HuH-7.5 (cell line): ENCODE measurements around the gene SPATA2L.
A peak's percentile ranks its signal among the peaks of the same experiment; 100 is the strongest.

ENCODE experiments used
- DNase-seq: peaks from one replicate; pipeline ENCODE4 v3.0.0; 2011; ENCODE audit warnings: low spot score

Gene SPATA2L

DNA sequence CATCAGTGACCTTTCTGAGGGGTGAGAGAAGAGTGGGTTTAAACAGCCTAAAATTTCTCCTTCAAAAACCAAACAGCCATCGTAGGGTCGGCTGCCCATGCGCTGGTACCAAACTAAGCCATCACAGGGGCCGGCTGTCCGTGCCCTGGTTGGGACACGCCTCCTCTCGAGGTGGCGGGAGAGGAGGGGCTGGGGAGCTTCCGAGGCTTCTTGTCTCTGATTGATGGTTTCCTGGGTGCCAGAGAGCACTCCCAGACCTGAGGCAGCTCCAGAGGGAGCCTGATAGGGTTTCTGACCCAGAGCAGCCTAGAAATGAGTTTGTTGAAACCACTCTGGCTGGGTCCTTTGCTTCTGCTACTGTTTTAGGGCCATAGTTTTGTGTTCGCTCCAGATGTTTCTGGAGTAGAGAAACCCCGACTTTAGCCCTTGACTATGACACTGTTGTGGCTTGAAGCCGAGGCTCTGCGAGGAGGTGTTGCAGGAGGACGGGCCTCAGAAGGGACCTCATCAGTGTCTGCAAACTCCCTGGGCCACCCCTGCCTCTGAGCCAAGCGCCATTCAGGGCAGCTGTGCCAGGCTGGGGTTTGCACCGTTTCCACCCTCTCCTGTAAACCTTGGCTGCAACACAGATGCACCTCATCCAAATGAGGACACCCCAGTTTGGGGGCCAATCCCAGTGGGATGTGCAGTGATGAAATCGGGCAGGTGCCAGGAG lies 26.1 kb upstream of the SPATA2L start:
- DNase-seq, result no peak

DNA sequence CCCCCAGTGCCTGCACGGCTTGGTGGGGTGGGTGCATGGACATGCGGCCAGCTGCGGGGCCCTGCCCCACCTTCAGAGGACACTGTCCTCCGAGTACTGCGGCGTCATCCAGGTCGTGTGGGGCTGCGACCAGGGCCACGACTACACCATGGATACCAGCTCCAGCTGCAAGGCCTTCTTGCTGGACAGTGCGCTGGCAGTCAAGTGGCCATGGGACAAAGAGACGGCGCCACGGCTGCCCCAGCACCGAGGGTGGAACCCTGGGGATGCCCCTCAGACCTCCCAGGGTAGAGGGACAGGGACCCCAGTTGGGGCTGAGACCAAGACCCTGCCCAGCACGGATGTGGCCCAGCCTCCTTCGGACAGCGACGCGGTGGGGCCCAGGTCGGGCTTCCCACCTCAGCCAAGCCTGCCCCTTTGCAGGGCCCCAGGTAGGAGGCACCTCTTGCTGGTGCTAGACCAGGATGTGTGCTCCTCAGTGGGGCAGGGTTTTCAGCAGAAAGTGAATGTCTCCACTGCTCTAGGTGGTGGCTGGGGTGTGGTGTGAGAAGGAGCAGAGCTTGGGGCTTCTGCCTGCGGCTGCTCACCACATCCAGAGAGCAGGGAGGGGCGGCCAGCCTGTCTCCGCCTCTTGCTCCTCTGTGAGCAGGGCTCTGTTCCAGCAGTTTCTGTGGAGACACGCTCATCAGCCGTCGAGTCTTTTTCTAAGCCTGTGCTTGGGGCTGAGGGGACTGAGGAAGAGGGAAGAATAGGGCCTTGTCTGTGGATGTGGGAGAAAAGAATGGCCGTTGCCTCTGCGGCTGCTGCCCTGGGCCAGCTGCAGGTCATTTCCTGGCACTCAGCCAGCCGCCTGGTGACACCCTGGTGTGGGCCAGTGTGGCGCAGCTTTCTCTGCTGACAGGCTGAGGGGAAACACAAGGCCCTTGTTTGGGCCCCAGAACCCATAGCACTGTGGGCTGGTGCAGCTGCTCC lies 22.1 kb upstream of the SPATA2L start:
- DNase-seq, result no peak

DNA sequence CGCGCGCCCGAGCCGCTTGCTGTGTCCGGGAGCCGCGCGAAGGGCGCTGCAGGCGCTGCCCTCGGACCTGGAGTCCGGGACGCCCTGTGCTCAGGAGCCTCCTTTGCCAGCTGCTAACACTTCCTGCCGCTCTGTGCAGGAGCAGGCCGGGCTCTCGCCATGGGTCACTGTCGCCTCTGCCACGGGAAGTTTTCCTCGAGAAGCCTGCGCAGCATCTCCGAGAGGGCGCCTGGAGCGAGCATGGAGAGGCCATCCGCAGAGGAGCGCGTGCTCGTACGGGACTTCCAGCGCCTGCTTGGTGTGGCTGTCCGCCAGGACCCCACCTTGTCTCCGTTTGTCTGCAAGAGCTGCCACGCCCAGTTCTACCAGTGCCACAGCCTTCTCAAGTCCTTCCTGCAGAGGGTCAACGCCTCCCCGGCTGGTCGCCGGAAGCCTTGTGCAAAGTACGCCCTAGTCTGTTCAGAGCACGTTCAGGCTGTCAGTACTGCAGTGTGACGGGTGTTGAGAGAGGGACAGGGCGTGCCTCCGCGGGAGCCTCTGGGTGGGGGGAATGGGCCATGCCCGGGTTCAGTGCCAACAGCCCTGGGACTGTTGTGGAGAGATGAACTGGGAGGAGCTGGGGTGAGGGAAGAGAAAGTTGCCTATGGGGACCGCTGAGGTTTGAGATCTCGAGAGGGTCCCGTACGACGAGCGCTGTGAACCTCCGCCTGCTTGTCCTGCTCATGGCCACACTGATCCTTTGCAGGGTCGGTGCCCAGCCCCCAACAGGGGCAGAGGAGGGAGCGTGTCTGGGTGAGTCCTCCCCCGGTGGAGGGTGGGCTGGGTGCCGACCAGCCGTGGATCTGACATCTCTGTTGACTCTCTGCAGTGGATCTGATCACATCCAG lies 21.1 kb upstream of the SPATA2L start:
- DNase-seq, result no peak

DNA sequence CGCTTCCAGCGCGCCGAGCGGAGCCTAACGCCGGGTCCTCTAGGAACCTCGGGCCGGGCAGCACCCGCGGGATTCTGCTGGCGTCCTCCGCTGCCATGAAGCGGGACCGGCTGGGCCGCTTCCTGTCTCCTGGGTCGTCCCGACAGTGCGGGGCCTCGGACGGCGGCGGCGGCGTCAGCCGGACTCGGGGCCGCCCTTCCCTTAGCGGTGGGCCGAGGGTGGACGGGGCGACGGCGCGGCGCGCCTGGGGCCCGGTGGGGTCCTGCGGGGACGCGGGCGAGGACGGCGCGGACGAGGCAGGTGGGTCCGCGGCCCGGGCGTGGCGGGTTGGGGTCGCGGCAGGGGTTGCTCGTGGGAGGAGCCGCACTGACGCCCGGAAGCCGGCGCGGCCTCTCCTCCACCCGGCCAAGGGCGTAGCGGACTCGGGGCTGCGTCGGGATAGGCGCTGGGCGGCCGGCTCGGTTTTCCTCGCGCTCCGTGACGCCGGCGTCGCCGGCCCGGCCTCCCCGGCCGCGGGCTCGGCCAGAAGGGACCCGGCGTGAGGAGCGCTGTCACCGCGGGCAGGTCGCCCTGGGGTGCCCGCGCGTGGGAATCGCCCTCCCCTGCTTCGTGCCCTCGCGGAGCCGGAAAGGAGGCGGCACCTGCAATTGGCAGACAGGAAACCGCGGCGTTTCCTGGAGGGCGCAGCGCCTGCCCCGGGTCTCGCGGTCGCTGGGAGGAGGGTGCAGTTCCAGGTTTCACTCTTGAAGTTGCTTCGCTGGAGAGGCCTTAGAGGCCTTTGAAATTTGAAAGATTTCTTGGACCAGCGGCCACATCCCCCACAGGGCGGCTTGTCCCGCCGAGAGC lies 20.3 kb upstream of the SPATA2L start:
- DNase-seq, result peak; percentile 66

DNA sequence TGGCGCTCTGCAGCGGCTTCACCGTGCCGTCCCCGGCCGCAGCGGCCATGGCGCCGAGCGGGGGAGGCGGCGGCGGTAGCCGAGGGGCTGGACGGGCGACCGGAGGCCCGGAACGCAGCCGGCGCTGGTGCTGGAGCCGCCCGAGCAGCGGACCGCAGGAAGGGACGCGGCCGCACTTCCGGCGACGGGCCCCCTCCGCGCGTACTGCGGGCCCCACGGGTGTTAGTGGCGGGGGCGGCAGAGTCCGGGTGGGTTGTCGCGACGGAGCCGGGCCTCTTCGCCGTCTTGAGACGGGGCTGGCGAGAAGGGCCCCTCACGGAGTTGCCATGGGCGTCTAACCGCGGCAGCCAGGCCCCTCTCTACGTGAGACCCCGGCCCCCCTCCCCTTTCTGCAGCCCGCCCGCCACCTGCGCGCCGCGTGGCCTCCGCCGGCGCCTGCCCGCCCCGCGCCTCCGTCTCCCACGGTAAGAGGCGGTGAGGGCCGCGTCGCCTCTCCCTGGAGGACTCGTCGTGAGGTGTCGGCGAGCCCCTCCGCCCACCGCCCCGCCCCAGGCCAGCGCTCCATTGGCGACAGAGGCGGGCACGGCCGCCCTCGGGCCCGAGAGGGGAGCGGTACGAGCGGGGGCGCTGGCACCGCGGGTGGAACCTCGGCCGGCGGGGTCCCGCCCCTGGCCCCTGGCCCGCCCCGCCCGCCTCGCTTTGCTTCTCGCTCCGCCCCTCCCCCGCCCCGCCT lies 19.5 kb upstream of the SPATA2L start, which contains the start of the genes VPS9D1 and ZNF276:
VPS9D1 (minus strand) TSS at position 86 of the 733 bp plus-strand sequence; CDS start at position 49, 37 bp downstream.
ZNF276 (plus strand) TSS at position 725 of the 733 bp plus-strand sequence. CDS start 104 bp downstream, outside the sequence.
- peak; percentile 90 for DNase-seq

DNA sequence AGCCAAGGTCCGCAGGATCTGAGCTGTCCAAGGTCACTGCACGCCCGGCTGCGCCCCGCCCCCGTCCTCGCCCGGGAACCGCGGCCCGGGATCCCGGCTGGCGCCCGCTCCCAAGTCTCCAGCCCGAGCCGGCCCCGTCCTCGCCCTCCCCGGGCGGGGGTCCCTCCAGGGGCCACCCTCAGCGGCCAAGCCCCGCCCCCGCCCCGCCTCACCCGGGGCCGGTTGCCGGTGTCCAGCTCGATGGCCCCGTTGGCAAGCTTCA lies 19.0 kb upstream of the SPATA2L start:
- DNase-seq, result peak; percentile 76

DNA sequence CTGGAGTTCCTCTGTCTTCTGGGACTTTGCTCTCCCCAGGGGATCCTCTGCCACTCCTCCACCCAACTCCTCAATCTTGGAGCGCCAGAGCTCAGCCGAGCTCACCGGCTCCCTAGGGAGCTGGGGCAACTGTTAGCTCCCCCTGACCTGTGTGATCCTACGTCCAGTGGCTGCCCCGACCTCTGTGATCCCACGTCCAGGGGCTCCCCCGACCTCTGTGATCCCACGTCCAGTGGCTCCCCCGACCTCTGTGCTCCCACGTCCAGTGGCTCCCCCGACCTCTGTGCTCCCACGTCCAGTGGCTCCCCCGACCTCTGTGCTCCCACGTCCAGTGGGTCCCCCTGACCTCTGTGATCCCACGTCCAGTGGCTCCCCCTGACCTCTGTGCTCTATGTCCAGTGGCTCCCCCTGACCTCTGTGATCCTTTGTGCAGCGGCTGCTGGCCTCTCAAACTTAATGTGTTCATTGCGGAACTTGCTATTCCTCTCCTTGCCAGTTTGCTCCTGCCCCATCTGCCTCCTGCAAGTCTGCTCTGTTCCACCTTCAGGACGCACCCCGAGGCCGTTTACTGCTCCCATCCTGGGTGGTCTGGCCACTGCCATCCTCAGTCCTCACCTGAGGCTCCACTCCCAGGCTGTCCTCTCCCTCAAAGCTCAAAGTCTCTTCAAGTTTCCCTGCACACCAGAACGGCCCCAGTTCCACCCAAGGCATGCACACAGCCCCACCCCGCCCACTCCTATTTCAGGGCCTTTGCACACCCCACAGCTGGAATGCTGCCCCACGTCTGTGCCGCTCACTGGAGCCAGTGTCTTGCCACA lies 16.4 kb upstream of the SPATA2L start:
- no peak for DNase-seq

DNA sequence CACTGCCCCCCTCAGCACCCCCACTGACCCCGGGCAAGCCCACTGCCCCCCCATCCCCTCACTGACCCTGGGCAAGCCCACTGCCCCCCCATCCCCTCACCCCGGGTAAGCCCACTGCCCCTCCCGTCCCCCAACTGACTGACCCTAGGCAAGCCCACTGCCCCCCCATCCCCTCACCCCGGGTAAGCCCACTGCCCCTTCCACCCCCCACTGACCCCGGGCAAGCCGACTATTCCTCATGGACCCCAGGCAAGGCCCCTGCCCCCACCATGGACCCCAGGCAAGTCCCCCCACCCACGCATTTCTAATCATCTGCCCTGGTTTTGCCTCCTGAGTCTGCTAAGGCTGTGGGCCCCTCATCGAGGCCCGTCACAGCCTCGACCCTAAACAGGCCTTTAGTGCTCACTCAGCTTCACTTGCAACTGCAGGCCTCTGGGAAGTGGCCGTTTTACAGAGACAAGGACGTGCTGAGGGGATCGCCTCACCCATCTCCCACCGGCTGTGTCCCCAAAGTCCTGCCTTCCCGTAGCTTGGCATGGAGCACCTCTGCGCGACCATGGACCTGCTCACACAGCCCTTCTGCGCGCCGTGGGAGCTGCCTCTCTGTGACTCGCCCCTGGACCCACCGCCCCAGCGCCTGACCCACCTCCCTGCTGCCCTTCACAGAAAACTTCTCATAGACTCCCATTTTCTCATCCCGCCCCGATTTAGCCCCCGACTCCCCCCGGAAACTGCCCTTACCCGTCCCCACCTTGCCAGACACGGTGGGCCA lies 15.6 kb upstream of the SPATA2L start:
- no peak for DNase-seq

DNA sequence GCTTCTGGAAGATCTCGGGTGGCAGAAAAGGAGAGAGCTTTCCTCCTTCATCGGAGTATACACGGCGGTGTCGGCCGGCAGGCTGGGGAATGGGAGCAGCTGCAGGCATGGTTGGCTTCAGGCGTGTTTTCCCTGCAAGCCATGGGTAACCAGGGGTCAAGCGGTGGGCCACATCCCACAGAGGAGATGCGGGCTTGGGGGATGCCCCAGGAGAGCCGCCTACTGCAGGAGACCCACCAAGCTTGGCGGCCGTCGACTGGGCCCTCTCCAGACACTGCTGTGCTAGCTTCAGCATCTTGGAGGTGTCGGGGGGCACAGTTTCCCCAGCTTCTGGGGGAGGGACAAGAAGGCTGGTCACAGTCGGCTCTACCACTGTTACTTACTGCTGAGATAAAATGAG lies 15.0 kb upstream of the SPATA2L start:
- DNase-seq, result no peak

DNA sequence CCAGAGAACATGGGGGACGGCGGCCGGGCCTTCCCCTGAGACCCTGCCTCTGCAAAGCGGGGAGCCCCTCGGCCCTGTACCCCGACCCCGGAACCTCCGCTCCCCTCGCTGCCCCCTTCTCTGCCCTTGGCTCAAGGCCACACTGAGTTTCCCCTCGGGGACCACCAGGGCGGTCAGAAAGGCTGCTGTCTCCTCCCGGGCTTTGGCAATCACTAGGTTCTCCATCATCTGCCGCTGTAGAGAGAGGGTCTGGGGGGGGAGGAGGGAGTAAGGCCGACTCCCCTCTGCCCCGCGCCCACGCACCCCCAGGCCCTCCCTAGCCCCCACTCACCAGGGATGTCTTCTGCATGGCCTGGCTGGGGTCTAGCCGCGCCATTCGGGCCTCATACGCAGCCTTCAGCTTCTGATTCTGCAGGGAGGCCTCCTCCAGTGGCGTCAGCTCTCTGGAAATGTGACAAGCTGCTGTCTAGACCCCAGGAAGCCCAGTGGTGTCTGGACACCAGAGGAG lies 10.8 kb upstream of the SPATA2L start:
- no peak for DNase-seq

DNA sequence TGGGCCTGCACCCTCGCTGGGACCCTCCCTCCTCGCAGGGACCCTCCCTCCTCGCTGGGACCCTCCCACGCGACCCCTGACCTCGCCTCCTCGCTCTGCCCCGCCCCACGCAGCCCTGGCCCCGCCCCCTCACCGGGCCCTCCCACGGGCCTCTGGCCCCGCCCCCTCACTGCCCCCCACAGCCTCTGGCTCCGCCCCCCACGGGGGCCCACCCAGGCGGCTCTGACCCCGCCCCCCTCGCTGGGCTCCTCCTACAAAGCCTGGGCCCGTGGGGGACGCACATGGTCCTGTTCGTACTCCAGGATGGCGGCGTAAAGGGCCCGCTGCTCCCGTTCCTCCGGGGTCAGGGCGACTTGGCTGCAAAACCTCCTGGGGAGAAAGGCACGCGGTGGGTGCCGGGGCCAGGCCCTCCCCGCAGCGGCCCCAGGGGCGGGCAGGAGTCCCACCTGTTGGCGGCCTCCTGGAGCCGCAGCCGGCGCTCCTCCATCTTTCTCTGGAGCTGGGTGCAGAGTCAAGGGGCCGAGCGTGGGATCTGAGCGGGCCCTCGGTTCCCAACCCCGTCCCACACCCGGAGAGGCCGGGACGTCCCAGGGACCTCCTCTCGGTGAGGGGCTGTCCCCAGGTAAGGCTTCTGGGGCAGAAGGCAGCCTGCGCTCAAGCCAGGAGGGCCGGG lies 10.2 kb upstream of the SPATA2L start:
- no peak for DNase-seq

DNA sequence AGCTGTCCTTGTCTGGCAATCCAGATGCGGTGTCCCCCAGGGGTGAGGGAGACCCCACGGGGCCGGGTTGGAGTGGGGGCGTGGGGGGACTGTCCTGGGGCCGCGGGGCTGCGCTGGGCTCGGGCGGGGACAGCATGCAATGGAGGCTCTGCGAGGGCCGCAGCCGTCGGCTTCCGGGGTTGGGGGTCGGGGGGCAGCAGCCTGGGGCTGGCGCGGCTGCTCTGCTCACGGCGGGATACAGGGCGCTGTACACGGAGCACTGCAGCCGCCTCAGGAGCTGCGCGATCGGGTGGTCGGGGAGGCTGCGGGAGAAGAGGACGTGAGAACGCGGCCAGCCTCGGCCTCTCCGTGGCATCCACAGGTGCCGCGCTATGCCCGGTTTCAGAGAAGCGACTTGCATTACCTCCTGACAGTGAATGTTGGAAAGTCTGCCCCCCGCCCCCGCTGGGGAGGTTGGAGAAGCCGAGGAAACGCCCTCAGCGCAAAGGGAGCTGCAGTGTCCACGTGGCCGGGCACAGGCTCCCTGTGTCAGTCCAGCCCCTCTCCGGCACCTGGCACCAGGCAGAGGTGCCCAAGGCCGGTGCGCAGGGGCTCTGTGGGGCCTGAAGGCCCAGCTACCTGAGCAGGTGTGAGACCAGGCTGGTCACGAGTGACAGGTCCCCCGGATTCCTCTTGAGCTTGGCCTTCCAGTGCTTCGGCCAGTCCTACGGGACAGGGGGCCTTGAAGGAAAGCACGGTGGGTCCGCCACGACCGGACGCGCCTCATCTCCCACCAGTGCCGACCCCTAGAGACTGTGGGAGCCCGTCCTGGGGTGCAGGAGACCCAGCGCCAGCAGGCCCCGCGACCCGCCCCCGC lies 9.4 kb upstream of the SPATA2L start:
- DNase-seq, result no peak

DNA sequence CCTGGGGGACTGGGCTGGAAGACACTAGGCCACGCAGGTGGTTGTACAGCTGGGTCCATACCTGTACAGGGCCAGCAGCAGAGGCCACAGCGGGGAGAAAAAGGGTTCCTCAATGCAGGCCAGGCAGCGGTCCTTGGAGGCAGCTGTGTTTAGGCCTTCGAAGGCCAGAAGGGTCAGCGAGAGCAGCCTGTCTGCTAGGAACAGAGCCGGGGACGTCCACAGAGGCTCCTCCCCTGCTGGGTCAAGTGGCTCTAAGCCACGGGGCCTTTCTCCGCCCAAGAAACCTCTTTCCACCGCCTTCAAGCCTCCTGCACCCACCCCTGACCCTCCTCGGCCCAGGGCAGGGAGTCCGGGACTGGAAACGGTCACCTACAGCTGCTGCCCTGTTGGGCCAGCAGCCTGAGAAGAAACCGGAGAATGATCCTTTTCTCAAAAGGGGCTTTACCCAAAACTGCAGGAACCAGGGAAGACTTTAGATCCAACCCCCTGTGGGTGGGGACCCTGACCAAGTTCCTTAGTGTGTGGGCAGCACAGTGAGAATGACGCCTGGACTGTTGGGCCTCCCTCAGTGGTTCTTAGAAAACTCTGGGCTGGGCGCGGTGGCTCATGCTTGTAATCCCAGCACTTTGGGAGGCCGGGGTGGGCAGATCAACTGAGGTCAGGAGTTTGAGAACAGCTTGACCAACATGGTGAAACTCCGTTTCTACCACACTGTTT lies 8.4 kb upstream of the SPATA2L start:
- no peak for DNase-seq

DNA sequence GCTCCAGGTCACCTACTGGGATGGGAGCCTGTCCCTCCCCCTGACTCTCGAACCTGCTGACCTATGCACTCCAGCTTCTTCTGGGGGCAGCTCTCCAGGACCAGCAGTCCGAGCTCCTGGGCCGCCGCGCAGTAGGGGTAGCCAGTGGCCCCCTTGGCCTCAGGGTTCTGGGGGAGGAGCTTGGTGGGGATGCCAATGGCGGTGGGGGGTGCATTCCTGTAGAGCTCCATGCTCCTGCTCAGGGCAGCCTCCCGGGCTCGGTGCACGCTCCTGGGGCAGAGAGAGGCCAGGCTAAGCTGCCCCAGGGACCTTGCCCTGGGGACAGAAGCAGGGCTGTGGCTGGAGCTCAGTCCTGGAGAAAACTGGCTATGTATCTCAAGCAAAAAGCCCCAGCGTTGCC lies 7.7 kb upstream of the SPATA2L start:
- DNase-seq, result no peak

DNA sequence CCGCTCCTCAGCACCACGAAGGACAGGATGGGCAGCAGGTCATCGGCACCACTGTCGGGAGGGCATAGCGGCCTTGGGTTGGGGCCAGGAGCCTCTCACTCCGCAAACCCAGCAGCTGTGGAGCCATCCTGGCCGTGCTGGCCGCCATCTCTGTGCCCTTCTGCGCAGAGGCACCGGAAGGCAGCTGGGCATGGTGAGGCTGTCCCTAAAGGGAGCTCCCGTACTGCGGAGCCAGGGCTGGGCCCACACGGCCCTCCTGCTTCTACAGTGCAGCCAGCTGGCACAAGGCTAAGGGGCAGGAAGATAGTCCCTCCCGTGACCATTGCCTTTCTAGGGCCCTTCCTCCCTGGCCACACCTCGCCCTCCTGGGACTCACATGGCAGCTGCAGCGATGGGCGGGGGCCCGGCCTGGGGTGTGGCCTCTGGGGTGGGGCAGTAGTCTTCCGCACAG lies 7.0 kb upstream of the SPATA2L start:
- no peak for DNase-seq

DNA sequence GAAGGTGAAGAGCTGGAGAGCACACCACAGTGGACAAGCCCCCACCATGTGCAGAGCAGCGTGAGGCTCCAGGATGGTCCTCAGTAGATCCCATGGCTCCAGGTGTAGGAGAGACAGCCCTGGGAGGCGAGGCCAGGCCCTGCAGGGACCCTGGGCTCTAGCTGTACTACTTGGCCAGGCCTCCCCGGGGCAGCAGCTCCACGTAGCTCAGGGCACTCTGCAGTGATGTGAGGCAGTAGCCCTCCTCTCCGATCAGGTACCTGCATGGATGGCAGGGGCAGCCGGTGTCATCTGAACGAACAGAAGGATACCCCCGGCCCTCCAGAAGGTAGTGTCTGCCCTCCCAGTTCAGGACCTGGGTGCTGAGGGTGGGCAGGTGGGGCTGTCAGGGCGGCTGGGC lies 6.2 kb upstream of the SPATA2L start:
- no peak for DNase-seq
